HepG2 (cell line): ENCODE data around the gene EEF1A1. TPM values are rescaled to one million over a fixed set of nuclear protein-coding genes. Genes with fewer than 3 reads are reported as not detected.

Experiments
- HES4 ChIP-seq: sonication (generic); formaldehyde crosslinking; IDR thresholded peaks from 2 replicates; pipeline ENCODE4 v1.9.0; 2021; ENCODE audit warnings: mild to moderate bottlenecking, missing genetic modification reagents, borderline replicate concordance
- KLF15 ChIP-seq: sonication (generic); formaldehyde crosslinking; IDR thresholded peaks from 2 replicates; pipeline ENCODE4 v1.8.1; 2023; ENCODE audit warnings: borderline replicate concordance, mild to moderate bottlenecking, inconsistent platforms, missing genetic modification reagents, mixed read lengths
- RBAK ChIP-seq: sonication (generic); formaldehyde crosslinking; IDR thresholded peaks from 2 replicates; pipeline ENCODE4 v1.5.1; 2020; ENCODE audit warnings: mild to moderate bottlenecking, missing genetic modification reagents
- SMARCE1 ChIP-seq: fragments of 450-650 bp; IDR thresholded peaks from 2 replicates; pipeline ENCODE4 v1.6.1; 2017; ENCODE audit warnings: borderline replicate concordance
- ZNF407 ChIP-seq: sonication (generic); formaldehyde crosslinking; IDR thresholded peaks from one replicate; pipeline ENCODE4 v1.5.1; 2020; ENCODE audit warnings: mild to moderate bottlenecking, missing genetic modification reagents; ENCODE audit errors: not compliant biosample characterization
- ZNF460 ChIP-seq: sonication (generic); formaldehyde crosslinking; IDR thresholded peaks from 2 replicates; pipeline ENCODE4 v1.5.1; 2020; ENCODE audit warnings: missing genetic modification reagents, mild to moderate bottlenecking, borderline replicate concordance
- ZSCAN12 ChIP-seq: sonication (generic); formaldehyde crosslinking; IDR thresholded peaks from 2 replicates; pipeline ENCODE4 v1.9.0; 2021; ENCODE audit warnings: mild to moderate bottlenecking, missing genetic modification reagents
- polyA plus RNA-seq, 8 experiments: library from polyadenylated mRNA; depleted of rRNA in 3 of 8; stranded (reverse) in 7 of 8; unstranded in 1 of 8; fragments of >200 nt; fragmentation: Illumina TruSeq in 4 of 8; extraction: Trizol in 4 of 8; gene quantifications; 2 replicates each; pipeline versions ENCODE4 v1.2.1 to v1.2.3, GENCODE V29; 2011 to 2016; ENCODE audit warnings: low read depth in 4 of 8, missing spikeins in 1 of 8, mixed read lengths in 1 of 8; ENCODE audit not compliant: insufficient read depth in 1 of 8
- total RNA-seq, 5 experiments: library from RNA; depleted of rRNA; stranded (reverse); fragments of >200 nt; fragmentation: Illumina TruSeq; extraction: Trizol; gene quantifications; 2 replicates each; pipeline ENCODE4 v1.2.3, GENCODE V29; 2016; ENCODE audit warnings: low read depth in 1 of 5

EEF1A1 gene
- total and polyA plus RNA-seq, 2 of the 13 experiments (the other 11 are each of a cell fraction or from before 2014, with no cell fraction given), result 13,726 to 17,172 TPM

- TF ChIP-seq ZNF407 (no peak), KLF15 (CRISPR knock-in tag) (no peak), RBAK (CRISPR knock-in tag) (no peak), SMARCE1 (no peak), ZSCAN12 (no peak), ZNF460 (CRISPR knock-in tag) (no peak), HES4 (no peak)
Measured at GRCh38 chr6:73516514-73517489, 4.0 kb downstream of the EEF1A1 start (continued).
